ENCODE results near the gene PDIA5.

The PDIA5 gene

DNA sequence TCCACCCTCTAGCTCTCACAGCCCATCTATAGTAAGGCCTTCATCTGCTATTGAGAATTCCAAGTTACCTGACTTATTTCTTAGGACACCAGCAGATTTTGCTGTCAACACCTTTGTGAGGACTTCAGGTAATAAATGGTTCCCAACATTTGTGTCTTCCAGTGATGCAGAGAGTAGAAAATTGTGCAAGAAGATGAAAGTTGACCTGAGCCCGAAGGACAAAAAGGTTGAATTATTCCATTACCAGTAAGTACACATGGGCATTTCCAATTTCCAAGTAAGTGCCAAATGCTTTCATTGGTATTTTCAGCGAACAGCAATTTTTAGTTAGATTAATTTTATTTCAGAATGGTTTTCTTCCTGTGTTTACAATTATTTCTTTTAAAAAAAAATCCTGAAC is 35.4 kb downstream of the PDIA5 start:
- Histone ChIP-seq H3K27ac (ENCODE audit: low read depth, low read length) (no peak overlapping the region), H3K4me1 (ENCODE audit: control insufficient read depth, low read length) (peaks cover 12% of the 10 kb centered on the region), H3F3A (ENCODE audit: control insufficient read depth, insufficient read depth) (no peaks in the 10 kb centered on the region), H3K9me2 (replicated peaks; ENCODE audit: control insufficient read depth, low read length) (no peaks in the 10 kb centered on the region), H3K27me3 (ENCODE audit: control insufficient read depth, low read length) (no peaks in the 10 kb centered on the region), H3K4me2 (ENCODE audit: low read length) (no peak overlapping the region), H3K4me3 (ENCODE audit: low read length) (no peak overlapping the region), H4K20me1 (ENCODE audit: control insufficient read depth, insufficient read depth, low read depth, low read length) (0 out of 2 replicates have a peak, but pooled peaks cover 4% of the 10 kb centered on the region), H3K9me3 (ENCODE audit: control insufficient read depth, insufficient read depth, low read length) (no peaks in the 10 kb centered on the region), H3K36me3 (ENCODE audit: control insufficient read depth, low read length) (no peaks in the 10 kb centered on the region; the same call in 1 of the 2 replicates), H3K79me2 (ENCODE audit: control insufficient read depth, low read length) (no peaks in the 10 kb centered on the region)
- TF ChIP-seq EZH2phosphoT487 (IDR thresholded peaks at IDR 0.05; ENCODE audit: borderline replicate concordance, low read length) (no peak), CTCF (IDR thresholded peaks at IDR 0.05; ENCODE audit: low read depth, low read length, poor library complexity, severe bottlenecking) (no peak)

DNA sequence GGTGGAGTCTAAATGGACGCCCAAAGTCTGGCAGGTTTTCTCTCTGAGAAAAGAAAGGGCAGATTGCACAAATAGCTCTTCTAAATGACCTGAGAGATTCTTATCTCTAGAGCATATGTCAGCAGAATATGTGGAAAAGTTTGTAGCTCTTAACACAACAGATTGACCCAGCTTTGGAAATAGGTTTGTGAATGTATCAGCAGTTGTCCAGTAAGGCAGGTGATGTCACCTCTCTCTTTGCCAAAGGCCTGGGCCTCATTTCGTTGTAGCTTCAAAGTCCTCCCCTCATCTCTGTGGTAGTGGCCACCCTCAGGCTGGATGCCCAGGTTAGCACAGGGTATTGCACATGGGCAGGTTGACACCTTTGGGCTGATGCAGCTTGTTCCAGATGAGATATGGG is 36.0 kb downstream of the PDIA5 start:
- Histone ChIP-seq H3K79me2 (ENCODE audit: control insufficient read depth, low read length) (no peaks in the 10 kb centered on the region), H3K36me3 (ENCODE audit: control insufficient read depth, low read length) (no peaks in the 10 kb centered on the region; the same call in 1 of the 2 replicates), H3K27ac (ENCODE audit: low read depth, low read length) (no peak overlapping the region)

GRCh38 chr3:123104550-123104949 is 37.7 kb downstream of the PDIA5 start:
- Histone ChIP-seq H3K79me2 (ENCODE audit: control insufficient read depth, low read length) (no peaks in the 10 kb centered on the region), H3K4me3 (ENCODE audit: low read length) (no peak overlapping the region), H3K4me2 (ENCODE audit: low read length) (no peak overlapping the region), H3K9me3 (ENCODE audit: control insufficient read depth, insufficient read depth, low read length) (no peaks in the 10 kb centered on the region), H3K27ac (ENCODE audit: low read depth, low read length) (no peak overlapping the region), H3F3A (ENCODE audit: control insufficient read depth, insufficient read depth) (no peaks in the 10 kb centered on the region), H3K9me2 (replicated peaks; ENCODE audit: control insufficient read depth, low read length) (no peaks in the 10 kb centered on the region), H3K4me1 (ENCODE audit: control insufficient read depth, low read length) (peaks cover 12% of the 10 kb centered on the region), H3K36me3 (ENCODE audit: control insufficient read depth, low read length) (no peaks in the 10 kb centered on the region; the same call in 1 of the 2 replicates), H3K27me3 (ENCODE audit: control insufficient read depth, low read length) (no peaks in the 10 kb centered on the region), H4K20me1 (ENCODE audit: control insufficient read depth, insufficient read depth, low read depth, low read length) (0 out of 2 replicates have a peak, but pooled peaks cover 4% of the 10 kb centered on the region)
- TF ChIP-seq EZH2phosphoT487 (IDR thresholded peaks at IDR 0.05; ENCODE audit: borderline replicate concordance, low read length) (no peak), CTCF (IDR thresholded peaks at IDR 0.05; ENCODE audit: low read depth, low read length, poor library complexity, severe bottlenecking) (no peak)

More for the DNA sequence above, 36.0 kb downstream of the PDIA5 start:
- TF ChIP-seq EZH2phosphoT487 (IDR thresholded peaks at IDR 0.05; ENCODE audit: borderline replicate concordance, low read length) (no peak), CTCF (IDR thresholded peaks at IDR 0.05; ENCODE audit: low read depth, low read length, poor library complexity, severe bottlenecking) (no peak)
- Histone ChIP-seq H3F3A (ENCODE audit: control insufficient read depth, insufficient read depth) (no peaks in the 10 kb centered on the region), H3K27me3 (ENCODE audit: control insufficient read depth, low read length) (no peaks in the 10 kb centered on the region), H3K4me3 (ENCODE audit: low read length) (no peak overlapping the region), H4K20me1 (ENCODE audit: control insufficient read depth, insufficient read depth, low read depth, low read length) (0 out of 2 replicates have a peak, but pooled peaks cover 4% of the 10 kb centered on the region), H3K4me1 (ENCODE audit: control insufficient read depth, low read length) (peaks cover 12% of the 10 kb centered on the region), H3K9me3 (ENCODE audit: control insufficient read depth, insufficient read depth, low read length) (no peaks in the 10 kb centered on the region), H3K4me2 (ENCODE audit: low read length) (no peak overlapping the region), H3K9me2 (replicated peaks; ENCODE audit: control insufficient read depth, low read length) (no peaks in the 10 kb centered on the region)
